RWPE2 (cell line): ENCODE data around the gene TCERG1L.
"Not testable (repeated sequence)": the region's sequence is repeated elsewhere in the genome, so short reads cannot be mapped to it uniquely, and the experiment has no call there.

Experiments
- ATAC-seq: fragments of 200-7000 bp; cut with Tn5 transposase; 3 replicates; pipeline ENCODE4 v1.9.1; 2021; ENCODE audit warnings: low read depth
- DNase-seq: peaks from one replicate; pipeline ENCODE4 v3.0.0-alpha.2; 2020; ENCODE audit warnings: low spot score
- H3K27ac ChIP-seq: fragments of 450-650 bp; 2 replicates; pipeline ENCODE4 v1.5.1; 2017; ENCODE audit warnings: mild to moderate bottlenecking; ENCODE audit not compliant: poor library complexity, severe bottlenecking
- H3K27me3 ChIP-seq: fragments of 250-450 bp; sonication (Bioruptor Pico); 2 replicates; pipeline ENCODE4 v1.5.1; 2021; ENCODE audit warnings: mild to moderate bottlenecking, moderate library complexity; ENCODE audit not compliant: insufficient read depth, poor library complexity, severe bottlenecking
- H3K36me3 ChIP-seq: fragments of 250-450 bp; sonication (Bioruptor Pico); 2 replicates; pipeline ENCODE4 v1.5.1; 2020; ENCODE audit warnings: low read depth, mild to moderate bottlenecking, moderate library complexity
- H3K4me1 ChIP-seq: fragments of 250-450 bp; sonication (Bioruptor Pico); 2 replicates; pipeline ENCODE4 v1.5.1; 2021; ENCODE audit warnings: mild to moderate bottlenecking, moderate library complexity; ENCODE audit not compliant: insufficient read depth, poor library complexity, severe bottlenecking
- H3K4me3 ChIP-seq: fragments of 250-450 bp; sonication (Bioruptor Pico); 2 replicates; pipeline ENCODE4 v1.5.1; 2021; ENCODE audit warnings: mild to moderate bottlenecking, moderate library complexity; ENCODE audit not compliant: severe bottlenecking
- H3K9me3 ChIP-seq: fragments of 250-450 bp; sonication (Bioruptor Pico); 2 replicates; pipeline ENCODE4 v1.5.1; 2021; ENCODE audit warnings: mild to moderate bottlenecking, moderate library complexity; ENCODE audit not compliant: severe bottlenecking
- TF ChIP-seq, protein P1 (sequence below): fragments of 450-650 bp; IDR thresholded peaks from one replicate; pipeline ENCODE4 v1.5.1; 2017; ENCODE audit warnings: mild to moderate bottlenecking, moderate library complexity; ENCODE audit not compliant: poor library complexity, severe bottlenecking

TCERG1L gene

GRCh38 chr10:131102147-131102546 is 209.4 kb downstream of the TCERG1L start:
- TF ChIP-seq, protein P1, sequence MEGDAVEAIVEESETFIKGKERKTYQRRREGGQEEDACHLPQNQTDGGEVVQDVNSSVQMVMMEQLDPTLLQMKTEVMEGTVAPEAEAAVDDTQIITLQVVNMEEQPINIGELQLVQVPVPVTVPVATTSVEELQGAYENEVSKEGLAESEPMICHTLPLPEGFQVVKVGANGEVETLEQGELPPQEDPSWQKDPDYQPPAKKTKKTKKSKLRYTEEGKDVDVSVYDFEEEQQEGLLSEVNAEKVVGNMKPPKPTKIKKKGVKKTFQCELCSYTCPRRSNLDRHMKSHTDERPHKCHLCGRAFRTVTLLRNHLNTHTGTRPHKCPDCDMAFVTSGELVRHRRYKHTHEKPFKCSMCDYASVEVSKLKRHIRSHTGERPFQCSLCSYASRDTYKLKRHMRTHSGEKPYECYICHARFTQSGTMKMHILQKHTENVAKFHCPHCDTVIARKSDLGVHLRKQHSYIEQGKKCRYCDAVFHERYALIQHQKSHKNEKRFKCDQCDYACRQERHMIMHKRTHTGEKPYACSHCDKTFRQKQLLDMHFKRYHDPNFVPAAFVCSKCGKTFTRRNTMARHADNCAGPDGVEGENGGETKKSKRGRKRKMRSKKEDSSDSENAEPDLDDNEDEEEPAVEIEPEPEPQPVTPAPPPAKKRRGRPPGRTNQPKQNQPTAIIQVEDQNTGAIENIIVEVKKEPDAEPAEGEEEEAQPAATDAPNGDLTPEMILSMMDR, result no peak
- no peak for ATAC-seq
- no peak for DNase-seq
- Histone ChIP-seq H3K36me3 (no peaks in the 10 kb centered on the region), H3K4me1 (no peaks in the 10 kb centered on the region), H3K4me3 (no peak overlapping the region), H3K27me3 (no peaks in the 10 kb centered on the region), H3K27ac (no peak overlapping the region), H3K9me3 (no peaks in the 10 kb centered on the region)

DNA sequence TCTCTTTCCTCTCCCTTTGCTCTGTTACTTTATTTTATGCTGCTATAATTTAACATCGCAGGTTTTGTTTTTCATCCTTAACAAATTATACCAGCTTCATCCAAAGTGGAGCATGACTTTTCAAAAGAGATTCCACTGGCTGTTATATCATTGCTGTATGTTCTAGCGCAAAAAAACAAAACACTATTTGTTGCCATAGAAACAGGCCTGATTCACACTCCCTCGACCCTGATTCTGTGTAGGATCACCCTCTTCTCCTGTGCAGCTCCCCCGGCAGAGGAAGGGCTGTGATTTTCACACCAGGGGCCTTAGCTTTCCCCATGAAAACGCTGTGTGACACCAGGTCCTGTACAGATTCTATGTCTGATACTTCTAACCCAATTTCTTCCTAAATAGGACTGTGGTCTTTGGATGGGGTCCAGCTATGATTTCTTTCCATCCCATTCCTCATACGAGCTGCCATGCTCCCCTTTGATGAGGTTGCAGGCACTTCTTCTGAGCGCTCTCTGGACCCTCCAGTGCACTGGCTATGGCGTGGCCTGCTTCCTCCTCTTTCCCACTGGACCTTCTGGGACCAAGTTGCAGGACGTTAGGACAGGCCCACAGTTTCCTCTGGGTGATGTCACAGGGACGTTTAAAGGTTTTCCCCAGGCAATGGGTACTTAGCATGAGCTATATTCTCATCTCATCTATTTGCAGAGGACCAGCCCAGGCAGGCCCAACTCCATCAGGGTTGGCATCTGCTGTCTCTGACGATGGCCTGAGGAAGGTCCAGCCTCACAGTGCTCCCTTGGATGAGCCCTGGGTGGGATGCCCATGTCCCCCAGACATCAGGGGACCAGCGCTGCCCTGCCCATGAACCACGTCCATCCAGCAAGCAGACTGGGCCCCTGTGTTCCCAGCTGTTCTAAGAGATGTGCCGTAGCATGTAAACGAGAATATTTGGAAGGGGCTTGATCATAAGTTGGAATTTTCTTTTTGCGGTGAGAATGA is 210.8 kb downstream of the TCERG1L start:
- H3K27ac ChIP-seq, H3K4me1 ChIP-seq, H3K27me3 ChIP-seq, DNase-seq, H3K36me3 ChIP-seq, H3K9me3 ChIP-seq, H3K4me3 ChIP-seq, ATAC-seq: not testable (repeated sequence)

DNA sequence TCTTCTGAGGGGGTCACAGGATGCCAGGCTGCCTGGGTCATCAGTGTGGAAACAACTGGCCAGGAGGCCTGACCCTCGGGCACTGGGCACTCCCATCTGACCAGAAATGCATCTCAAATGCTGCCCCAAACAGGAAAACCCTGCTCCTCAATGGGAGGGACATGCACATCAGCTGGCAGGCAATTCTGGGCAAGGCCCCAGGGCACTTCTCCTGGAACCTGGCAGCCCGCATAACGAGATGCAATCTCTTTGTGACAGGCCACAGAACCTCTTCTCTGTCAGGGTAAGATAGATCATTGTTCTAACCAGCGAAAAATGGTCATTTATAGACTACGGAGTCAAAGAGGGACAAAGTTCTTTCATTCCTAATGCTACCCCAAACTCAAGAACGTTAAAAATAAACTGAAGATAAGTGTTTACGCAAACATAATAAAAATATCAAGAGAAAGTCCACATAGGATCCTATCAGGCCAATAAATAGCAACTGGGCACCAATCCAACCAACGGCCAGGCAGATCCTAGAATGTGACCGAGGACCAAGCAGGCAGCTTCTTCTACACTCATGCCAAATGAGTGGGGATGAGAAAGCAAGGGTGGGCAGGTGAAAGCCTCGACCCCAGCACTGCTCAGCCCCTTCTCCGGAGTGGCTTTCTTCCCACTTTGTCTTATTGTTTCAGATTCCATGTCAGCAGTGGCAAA is 212.3 kb downstream of the TCERG1L start:
- Histone ChIP-seq H3K4me3 (no peak overlapping the region), H3K4me1 (no peaks in the 10 kb centered on the region), H3K27ac (no peak overlapping the region), H3K27me3 (no peaks in the 10 kb centered on the region), H3K36me3 (no peaks in the 10 kb centered on the region), H3K9me3 (no peaks in the 10 kb centered on the region)
- DNase-seq (no peak), ATAC-seq (no peak)
- TF ChIP-seq, protein P1, result no peak

GRCh38 chr10:131098416-131098952 is 213.0 kb downstream of the TCERG1L start:
- Histone ChIP-seq H3K36me3 (no peaks in the 10 kb centered on the region), H3K4me3 (no peak overlapping the region), H3K9me3 (no peaks in the 10 kb centered on the region), H3K27ac (no peak overlapping the region), H3K4me1 (no peaks in the 10 kb centered on the region), H3K27me3 (no peaks in the 10 kb centered on the region)
- no peak for ATAC-seq
- no peak for DNase-seq
- TF ChIP-seq, protein P1, result no peak

GRCh38 chr10:131096031-131096430 is 215.5 kb downstream of the TCERG1L start:
- Histone ChIP-seq H3K36me3 (no peaks in the 10 kb centered on the region), H3K9me3 (no peaks in the 10 kb centered on the region)

More at GRCh38 chr10:131096031-131096430, 215.5 kb downstream of the TCERG1L start:
- no peak for DNase-seq
- H3K27me3 ChIP-seq, result no peaks in the 10 kb centered on the region
- H3K4me3 ChIP-seq, result no peak overlapping the region
- no peaks in the 10 kb centered on the region for H3K4me1 ChIP-seq
- TF ChIP-seq, protein P1, result no peak
- no peak for ATAC-seq
- H3K27ac ChIP-seq, result no peak overlapping the region
